Measurements from ENCODE around the gene TSPAN14.

TSPAN14 gene

GRCh38 chr10:80487791-80488538, 33.9 kb downstream of the TSPAN14 start:
- no peak for DNase-seq (ENCODE audit: low spot score)

DNA sequence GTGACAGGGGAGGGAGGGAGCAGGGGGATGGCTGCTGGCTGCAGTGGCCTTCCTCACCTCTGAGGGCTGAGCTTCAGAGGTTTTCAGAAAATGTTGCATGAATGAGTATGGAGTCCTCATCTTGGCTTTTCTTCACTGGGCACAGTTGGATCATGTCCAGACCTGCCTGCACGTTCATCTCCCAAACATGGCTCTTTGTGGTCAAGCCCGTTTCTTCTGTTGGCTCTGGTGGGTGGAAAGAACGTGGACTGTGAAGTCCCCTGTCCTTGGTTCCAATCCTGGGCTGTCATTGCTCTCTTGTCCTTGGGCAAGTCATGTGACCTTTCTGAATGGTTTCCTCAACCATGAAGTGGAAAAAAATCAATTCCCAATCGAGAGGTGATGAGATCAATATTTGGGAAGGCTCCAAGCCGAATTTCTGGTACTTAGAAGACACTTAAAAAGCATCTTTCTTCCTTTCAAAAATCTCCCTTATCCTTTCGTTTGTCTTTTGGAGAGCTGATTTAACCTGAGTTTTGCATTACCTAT, 34.5 kb downstream of the TSPAN14 start:
- DNase-seq (ENCODE audit: low spot score) = no peak

- DNase-seq (ENCODE audit: low spot score) = no peak
Measured at GRCh38 chr10:80489371-80490112, 35.4 kb downstream of the TSPAN14 start.

DNA sequence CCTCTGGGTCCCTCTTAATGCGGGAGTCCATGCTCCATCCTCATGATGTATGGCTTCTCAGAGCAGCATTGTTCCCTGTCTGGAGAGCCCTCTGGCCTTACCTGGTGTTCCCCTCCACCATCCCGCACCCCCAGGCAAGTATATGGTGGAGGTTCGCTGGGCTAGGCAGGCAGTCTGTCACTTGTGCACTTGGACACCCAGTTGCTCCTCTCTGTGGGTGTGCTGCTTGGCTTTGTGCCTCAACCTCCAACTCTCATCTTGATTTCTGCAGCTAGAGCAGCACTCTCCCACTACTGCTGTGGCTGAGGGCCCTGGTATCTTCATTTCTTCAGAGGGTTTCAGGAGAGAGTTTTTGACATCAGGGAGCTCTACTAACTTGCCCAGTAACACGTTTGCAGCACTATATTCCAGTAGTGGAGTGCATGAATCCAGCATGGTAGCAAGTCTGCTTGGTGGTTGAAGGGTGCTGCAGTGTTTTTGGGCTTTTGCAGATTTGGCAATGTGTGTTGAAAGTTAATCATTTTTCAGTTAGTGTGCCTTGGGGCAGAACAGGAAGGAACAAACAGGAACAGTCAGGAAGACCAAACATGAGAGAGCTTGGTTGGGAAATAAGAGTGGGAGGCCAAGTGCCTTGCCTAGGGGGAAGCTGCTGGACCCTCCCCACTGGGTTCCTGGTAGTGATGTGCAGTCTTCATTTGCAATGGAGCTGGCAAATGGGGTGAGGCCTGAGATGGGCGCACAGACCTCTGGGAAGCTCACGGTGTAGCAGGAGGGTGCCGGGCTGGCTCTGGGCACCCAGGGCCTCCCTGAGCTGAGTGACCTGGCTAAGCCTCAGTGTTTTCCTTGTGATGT, 37.4 kb downstream of the TSPAN14 start:
- no peak for DNase-seq (ENCODE audit: low spot score)

DNA sequence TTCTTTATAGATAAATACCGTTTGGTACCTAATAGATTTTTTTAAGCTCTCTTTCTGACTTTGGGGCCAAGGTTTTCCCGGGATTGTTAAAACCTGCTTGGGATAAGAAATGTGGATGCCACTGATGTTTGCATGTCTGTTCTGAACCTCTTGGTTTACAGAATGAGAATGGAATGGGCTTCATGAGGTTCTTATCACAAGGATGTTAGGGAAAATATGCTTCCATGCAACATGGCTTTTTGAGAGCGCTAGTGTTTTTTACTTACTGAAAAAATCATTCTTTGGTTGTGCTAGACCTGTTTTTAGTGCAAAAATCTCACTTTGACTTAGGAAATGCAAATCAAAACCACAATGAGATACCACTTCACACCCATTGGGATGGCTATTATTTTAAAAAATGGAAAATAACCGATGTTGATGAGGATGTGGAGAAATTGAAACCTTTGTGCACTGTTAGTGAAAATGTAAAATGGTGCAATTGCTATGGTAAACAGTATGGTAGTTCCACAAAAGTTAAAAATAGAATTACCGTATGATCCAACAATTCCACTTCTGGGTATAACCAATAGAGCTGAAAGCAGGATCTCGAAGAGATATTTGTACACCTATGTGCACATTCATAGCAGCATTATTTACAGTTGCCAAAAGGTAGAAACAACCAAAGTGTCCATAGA, 38.9 kb downstream of the TSPAN14 start:
- no peak for DNase-seq (ENCODE audit: low spot score)

- DNase-seq (ENCODE audit: low spot score) = no peak
Measured at GRCh38 chr10:80493522-80494051, 39.5 kb downstream of the TSPAN14 start.

- DNase-seq (ENCODE audit: low spot score) = no peak
Measured at GRCh38 chr10:80496555-80497172, 42.6 kb downstream of the TSPAN14 start.

GRCh38 chr10:80497187-80498077, 43.3 kb downstream of the TSPAN14 start:
- no peak for DNase-seq (ENCODE audit: low spot score)

DNA sequence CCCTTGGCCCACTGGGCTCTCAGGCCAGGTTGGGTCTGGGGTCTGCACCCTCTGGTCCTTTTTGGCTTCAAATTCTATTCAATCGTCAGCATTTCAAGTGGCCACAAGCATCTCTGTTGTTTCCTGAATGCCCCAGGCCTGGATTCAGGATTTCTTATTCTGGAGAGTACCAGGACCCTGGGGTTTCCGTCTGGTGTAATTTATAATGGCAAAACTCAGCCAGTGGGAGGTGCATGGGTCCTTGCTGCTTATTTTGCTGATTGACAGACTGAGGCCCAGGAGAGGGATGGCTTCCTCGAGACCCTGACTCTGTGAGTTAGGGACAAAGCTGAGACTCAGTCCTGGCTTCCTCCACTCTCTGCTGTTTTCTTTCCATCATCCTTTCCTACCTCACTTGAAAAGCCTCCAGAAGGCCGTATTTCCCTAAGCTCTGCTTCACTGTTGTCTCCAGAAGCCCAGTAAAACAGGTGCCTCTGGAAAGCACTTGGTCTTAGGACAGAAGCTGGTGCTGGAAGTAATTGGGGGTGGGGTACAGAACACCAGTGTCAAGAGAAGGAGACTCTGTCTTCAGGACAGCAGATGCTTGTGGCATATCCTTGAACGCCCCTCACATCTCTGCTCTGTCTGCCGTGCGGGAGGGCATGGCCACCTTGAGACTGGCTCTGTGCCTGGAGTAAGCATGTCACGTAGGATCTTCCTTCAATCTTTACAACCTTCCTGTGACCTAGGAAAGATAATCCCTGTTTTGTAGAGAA, 44.1 kb downstream of the TSPAN14 start:
- DNase-seq (ENCODE audit: low spot score) = no peak

- peak; percentile 94 for DNase-seq (ENCODE audit: low spot score)
Measured at GRCh38 chr10:80498833-80499741, 45.0 kb downstream of the TSPAN14 start.

DNA sequence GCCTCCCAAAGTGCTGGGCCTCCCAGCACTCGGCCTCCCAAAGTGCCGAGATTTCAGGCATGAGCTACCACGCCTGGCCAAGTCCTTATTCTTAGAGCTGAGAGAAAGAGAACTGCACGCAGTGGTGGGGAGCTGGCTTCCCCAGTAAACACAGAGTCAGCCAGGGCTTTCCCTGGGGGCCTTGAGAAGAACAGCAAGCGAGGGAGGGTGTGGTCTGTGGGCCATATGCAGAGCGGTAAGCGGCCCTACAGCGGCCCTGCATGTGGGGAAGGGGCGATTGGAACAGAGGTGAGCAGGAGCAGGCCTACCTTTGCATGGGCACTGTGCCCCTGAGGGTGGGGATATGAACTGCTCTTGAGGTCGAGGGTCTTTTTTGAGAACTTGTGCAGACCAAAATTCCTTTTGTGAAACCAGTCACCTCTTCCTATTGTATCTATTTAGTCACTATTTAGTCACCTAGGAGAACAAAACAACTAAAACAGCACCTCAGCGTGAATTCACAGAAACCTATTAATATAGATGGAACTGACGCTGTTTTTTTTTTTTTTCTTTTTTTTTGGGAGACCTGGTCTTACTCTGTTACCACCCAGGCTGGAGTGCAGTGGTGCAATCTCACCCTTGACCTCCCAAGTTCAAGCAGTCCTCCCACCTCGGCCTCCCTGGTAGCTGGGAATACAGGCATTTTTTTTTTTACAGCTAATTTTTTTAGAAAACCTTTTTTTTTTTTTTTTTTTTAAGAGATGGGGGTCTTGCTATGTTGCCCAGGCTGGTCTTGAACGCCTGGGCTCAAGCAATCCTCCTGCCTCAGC, 46.7 kb downstream of the TSPAN14 start:
- no peak for DNase-seq (ENCODE audit: low spot score)

DNA sequence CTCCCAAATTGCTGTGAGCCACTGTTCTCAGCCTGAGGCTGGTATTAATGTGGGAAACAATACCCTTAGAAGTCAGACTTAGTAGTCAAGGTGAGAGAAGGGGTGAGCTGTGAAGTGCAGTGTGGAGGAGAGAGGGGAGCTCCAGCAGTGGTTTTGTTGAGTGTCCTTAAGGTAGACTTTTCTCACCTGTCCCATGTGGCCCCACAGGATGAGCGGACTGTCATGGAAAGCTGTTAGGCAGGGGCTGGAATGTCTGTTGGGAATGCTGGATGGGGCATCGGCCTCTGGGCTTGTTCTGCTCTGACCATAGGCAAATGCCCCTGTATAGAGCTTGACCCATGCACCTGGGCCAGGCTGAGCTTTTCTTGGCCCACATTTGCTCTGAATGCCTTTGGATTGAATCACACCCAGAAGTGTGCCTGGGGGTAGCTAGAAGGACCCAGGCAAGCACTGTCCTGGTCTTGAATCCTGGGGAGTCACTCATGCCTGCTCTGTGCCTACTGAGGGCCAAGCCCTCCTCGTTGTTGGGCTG, 47.3 kb downstream of the TSPAN14 start:
- no peak for DNase-seq (ENCODE audit: low spot score)

DNA sequence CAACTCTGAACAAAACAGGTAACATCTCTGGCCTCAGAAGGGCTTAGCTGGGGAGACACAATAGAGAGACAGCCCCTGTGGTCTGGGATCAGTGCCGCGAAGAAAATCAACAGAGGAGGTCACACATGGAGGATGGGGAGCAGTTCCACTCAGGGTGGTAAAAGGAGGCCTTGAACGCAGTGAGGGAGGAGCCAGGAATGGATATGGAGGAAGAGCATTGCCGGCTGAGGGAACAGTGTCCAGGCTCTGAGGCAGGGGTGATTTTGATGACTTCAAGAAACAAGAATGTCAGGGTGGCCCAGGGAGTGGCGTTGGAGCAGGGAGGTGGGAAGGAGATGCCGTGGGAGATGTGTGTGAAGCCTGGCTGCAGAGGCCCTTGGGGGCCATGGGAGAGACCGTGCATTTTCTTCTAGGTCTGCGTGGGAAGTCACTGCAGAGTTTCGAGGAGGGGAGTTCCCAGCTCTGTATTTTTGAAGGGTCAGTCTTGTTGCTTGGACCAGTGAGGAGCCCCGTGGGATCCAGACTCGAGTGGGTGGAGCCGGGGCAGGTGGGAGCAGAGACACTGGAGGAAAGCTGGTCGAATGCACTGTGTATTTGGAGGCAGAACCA, 47.9 kb downstream of the TSPAN14 start:
- no peak for DNase-seq (ENCODE audit: low spot score)

DNA sequence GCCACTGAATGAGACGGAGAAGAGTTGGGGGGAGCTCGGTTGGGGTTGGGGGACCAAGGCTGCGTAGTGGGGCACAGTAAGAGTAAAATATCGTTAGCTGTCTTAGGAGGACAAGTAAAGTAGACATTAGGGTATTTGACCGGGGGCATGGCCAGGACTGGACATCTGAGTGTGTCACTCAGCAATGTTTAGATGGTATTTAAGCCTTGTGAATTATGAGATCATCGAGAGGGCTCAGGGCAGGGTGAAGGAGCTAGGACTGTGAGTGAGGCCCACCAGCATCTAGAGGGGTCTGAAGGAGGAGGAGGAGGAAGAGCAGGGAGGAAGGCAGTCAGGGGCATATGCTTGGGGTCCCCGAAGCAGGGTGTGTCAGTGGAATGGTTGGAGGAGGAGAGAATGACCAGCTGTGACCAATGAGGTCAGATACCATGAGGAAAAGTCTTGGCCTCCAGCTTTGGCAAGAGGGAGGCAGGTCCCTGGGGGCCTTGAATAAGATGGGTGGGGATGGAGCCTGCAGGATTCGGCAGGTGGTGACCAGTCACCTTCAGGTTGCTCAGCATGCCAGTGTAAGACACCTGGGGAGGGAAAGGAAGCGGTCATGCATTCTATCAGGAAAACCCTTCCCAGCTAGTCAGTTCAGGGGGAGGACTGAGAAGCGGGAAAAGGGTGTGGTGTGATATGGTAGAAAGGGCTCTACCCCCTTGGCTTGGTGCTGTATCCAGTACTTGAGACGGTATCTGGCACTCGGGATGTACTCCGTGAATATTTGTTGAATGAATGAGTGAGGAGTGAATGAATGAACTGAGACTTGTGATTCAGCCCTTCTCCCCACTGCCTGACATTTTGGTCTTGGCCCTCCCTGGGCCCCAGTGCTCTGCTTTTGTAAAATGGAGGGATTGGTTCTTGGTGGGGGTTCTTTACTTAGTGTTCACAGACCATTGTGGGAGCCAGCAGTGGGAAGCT, 48.8 kb downstream of the TSPAN14 start:
- no peak for DNase-seq (ENCODE audit: low spot score)

DNA sequence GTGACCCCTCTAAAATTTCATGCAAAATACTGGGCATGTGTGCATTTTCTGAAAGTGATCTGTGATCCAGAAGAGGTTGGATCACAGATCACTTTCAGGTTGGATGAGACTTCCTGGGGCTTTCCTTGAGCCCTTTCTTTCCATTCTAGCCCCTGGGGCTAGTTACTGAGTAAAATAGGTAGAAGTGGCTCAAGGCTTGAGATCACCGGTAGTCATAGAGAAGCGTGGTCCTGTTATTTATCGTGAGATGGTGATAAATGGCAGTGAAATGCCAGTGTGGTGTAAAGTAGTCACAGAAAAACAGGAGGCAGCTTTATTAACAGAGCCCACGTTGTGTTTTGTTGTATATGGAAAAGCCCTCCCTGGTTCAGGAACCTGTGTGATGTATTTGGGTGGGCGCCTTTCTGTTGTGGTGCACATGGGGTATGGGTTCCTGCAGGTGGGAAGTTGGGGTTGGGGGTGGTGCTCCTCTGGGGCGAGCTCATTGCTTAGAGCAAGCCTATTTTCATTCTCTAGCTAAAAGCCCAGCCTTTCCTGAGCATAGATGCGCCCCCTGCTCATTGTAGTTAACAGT, 49.6 kb downstream of the TSPAN14 start:
- no peak for DNase-seq (ENCODE audit: low spot score)

Data from AG08396 (cell line).